Endothelial cell of umbilical vein (primary cell): Measurements from ENCODE around the gene SCYGR1. TPM values are rescaled to one million over a fixed set of nuclear protein-coding genes. Genes with fewer than 3 reads are reported as not detected.

Experiments
- BruUV-seq: library from RNA; stranded (reverse); fragments of 400-500 nt; replicated peaks from 2 replicates; lab custom pipeline; 2021; lab: Mats Ljungman, UMichigan
- CTCF ChIA-PET: fragments of 300-600, 350-600 bp; sonication (Branson Sonifier 250); formaldehyde crosslinking; loops from one replicate; lab custom pipeline; 2021; ENCODE audit warnings: antibody characterized with exemption, inconsistent platforms; lab: Charles Lee
- POLR2A ChIA-PET: fragments of 300-600, 350-600 bp; sonication (Branson Sonifier 250); formaldehyde crosslinking; loops from one replicate; lab custom pipeline; 2021; ENCODE audit warnings: antibody characterized with exemption, inconsistent platforms; lab: Charles Lee
- DNase-seq: peaks from one replicate; pipeline ENCODE4 v3.0.0-alpha.2; 2011; ENCODE audit warnings: low read depth, low spot score
- FAIRE-seq: peaks from 2 replicates; lab custom pipeline; 2011; peaks lifted over from hg19 to GRCh38; lab: Jason Lieb, UNC
- H2AFZ ChIP-seq: 2 replicates; pipeline ENCODE4 v1.6.0; 2012; ENCODE audit warnings: low read depth, low read length, control low read depth, inconsistent platforms
- H3K27ac ChIP-seq: 2 replicates; pipeline ENCODE4 v1.5.1; 2011; ENCODE audit warnings: low read depth, mild to moderate bottlenecking, control low read depth, low read length, moderate library complexity; ENCODE audit not compliant: insufficient read depth
- H3K27me3 ChIP-seq, 2 experiments: 2 replicates each; pipeline versions ENCODE4 v1.6.0 to v1.6.1; 2011; ENCODE audit warnings: low read length in 2 of 2, mixed read lengths in 1 of 2; ENCODE audit not compliant: control insufficient read depth in 2 of 2, insufficient read depth in 2 of 2
- H3K36me3 ChIP-seq, 2 experiments: 2 replicates in 1 of 2; 3 replicates in 1 of 2; pipeline ENCODE4 v1.5.1; 2011; ENCODE audit warnings: low read length in 2 of 2, mild to moderate bottlenecking in 1 of 2, moderate library complexity in 1 of 2; ENCODE audit not compliant: control insufficient read depth in 2 of 2, insufficient read depth in 2 of 2; ENCODE audit errors: extremely low read depth in 1 of 2
- H3K4me1 ChIP-seq: 3 replicates; pipeline ENCODE4 v1.5.1; 2011; ENCODE audit warnings: mild to moderate bottlenecking, low read length; ENCODE audit not compliant: control insufficient read depth, insufficient read depth; ENCODE audit errors: extremely low read depth
- H3K4me2 ChIP-seq: 2 replicates; pipeline ENCODE4 v1.6.1; 2011; ENCODE audit warnings: low read length, control low read depth, mixed read lengths; ENCODE audit not compliant: insufficient read depth
- H3K4me3 ChIP-seq, 3 experiments: fragments of 200-600 bp in 1 of 3; sonication (generic), shearing (Covaris generic) in 1 of 3; replicated peaks in 1 of 3; 2 replicates each; pipeline ENCODE4 v1.5.1; 2011 to 2016; ENCODE audit warnings: control low read depth in 3 of 3, low read length in 3 of 3, mild to moderate bottlenecking in 2 of 3, inconsistent platforms in 1 of 3, low read depth in 1 of 3, moderate library complexity in 1 of 3; ENCODE audit not compliant: insufficient read depth in 1 of 3
- H3K79me2 ChIP-seq: 2 replicates; pipeline ENCODE4 v1.6.0; 2012; ENCODE audit warnings: low read length, inconsistent platforms; ENCODE audit not compliant: control insufficient read depth, insufficient read depth
- H3K9ac ChIP-seq: replicated peaks from 2 replicates; pipeline ENCODE3; 2011; ENCODE audit warnings: low read length, control low read depth; ENCODE audit not compliant: insufficient read depth; ENCODE audit errors: extremely low read depth
- H3K9me1 ChIP-seq: replicated peaks from 3 replicates; pipeline ENCODE4 v1.6.0; 2011; ENCODE audit warnings: mild to moderate bottlenecking, low read length; ENCODE audit not compliant: control insufficient read depth, insufficient read depth; ENCODE audit errors: extremely low read depth
- H3K9me3 ChIP-seq: replicated peaks from 2 replicates; pipeline ENCODE4 v1.5.1; 2012; ENCODE audit warnings: low read length, inconsistent platforms; ENCODE audit not compliant: control insufficient read depth, insufficient read depth
- H4K20me1 ChIP-seq: replicated peaks from 2 replicates; pipeline ENCODE3; 2011; ENCODE audit warnings: mild to moderate bottlenecking, low read length; ENCODE audit not compliant: control insufficient read depth, insufficient read depth; ENCODE audit errors: extremely low read depth
- EZH2 ChIP-seq: IDR thresholded peaks from 2 replicates; pipeline ENCODE4 v1.6.1; 2012; ENCODE audit warnings: borderline replicate concordance, low read depth, mild to moderate bottlenecking, moderate library complexity, low read length, inconsistent platforms; ENCODE audit not compliant: severe bottlenecking
- GATA2 ChIP-seq: IDR thresholded peaks from 2 replicates; pipeline ENCODE4 v1.7.0; 2011; ENCODE audit warnings: low read depth, mild to moderate bottlenecking, moderate library complexity, mixed read lengths, low read length; ENCODE audit not compliant: insufficient read length, insufficient read depth
- JUN ChIP-seq: IDR thresholded peaks from 2 replicates; pipeline ENCODE4 v1.6.1; 2011; ENCODE audit warnings: borderline replicate concordance, low read depth; ENCODE audit not compliant: insufficient read length, insufficient read depth
- POLR2A ChIP-seq: IDR thresholded peaks from 2 replicates; pipeline ENCODE4 v1.6.1; 2012; ENCODE audit warnings: low read depth, mild to moderate bottlenecking, control low read depth, low read length
- POLR2AphosphoS5 ChIP-seq: IDR thresholded peaks from 2 replicates; pipeline ENCODE4 v1.6.1; 2012; ENCODE audit warnings: low read depth, mild to moderate bottlenecking, control low read depth, low read length, moderate library complexity; ENCODE audit not compliant: insufficient read depth
- dilution Hi-C: fragments of 300-500 bp; cut with MboI; formaldehyde crosslinking; loops from one replicate; pipeline ENCODE4 v1.15.0; 2019; ENCODE audit warnings: low sequenced_read_pairs; ENCODE audit not compliant: extremely low pct_ligation_motif_present
- intact Hi-C: fragments of 100-400 bp; cut with micrococcal nuclease; formaldehyde crosslinking; loops from one replicate; pipeline ENCODE4 v1.10.0; 2022
- polyA plus RNA-seq, 4 experiments: library from polyadenylated mRNA; depleted of rRNA in 3 of 4; stranded (reverse) in 3 of 4; unstranded in 1 of 4; fragments of >200 nt; gene quantifications; 2 replicates each; pipeline versions ENCODE4 v1.2.1 to v1.2.3, GENCODE V29; 2011 to 2012; ENCODE audit warnings: missing spikeins in 1 of 4
- total RNA-seq: library from RNA; stranded (reverse); gene quantifications from 2 replicates; pipeline ENCODE4 v1.2.3, GENCODE V29; 2021
- TF ChIP-seq, protein P1 (sequence below): IDR thresholded peaks from 2 replicates; pipeline ENCODE4 v1.6.1; 2011; ENCODE audit not compliant: insufficient read depth, insufficient read length
- TF ChIP-seq, protein P2 (sequence below), 2 donors: IDR thresholded peaks; 1 replicate in 1 of 2; 2 replicates in 1 of 2; pipeline ENCODE4 v1.5.1; 2011; ENCODE audit warnings: low read length in 2 of 2, mild to moderate bottlenecking in 2 of 2, moderate library complexity in 2 of 2, control low read depth in 1 of 2, inconsistent platforms in 1 of 2, low read depth in 1 of 2; ENCODE audit not compliant: insufficient read depth in 1 of 2; ENCODE audit errors: extremely low read depth in 1 of 2

Gene SCYGR1
- total and polyA plus RNA-seq, 2 donors (not counting 3 experiments of a cell fraction or from before 2014, with no cell fraction given): not detected

DNA sequence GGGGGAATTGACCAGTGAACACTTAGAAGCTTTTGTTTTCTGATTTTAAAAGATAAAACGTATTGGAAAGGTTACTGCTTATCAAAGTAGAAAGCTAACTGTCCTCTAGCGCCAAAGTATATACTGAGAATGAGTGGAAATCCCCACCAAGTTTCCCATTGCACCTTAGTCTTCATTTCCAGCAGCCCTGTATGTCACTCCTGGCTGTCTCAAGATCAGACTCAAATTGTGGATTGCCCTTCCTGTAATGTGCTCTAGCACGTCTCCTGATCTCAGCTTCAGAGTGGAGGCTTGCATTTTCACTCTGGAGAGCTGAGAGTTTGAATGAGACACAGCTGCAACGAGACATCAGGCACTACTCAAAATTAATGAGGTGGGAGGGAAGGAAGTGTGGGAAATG is 36.1 kb downstream of the SCYGR1 start:
- Histone ChIP-seq H3K79me2 (no peaks in the 10 kb centered on the region), H3K4me1 (no peaks in the 10 kb centered on the region), H2AFZ (no peak overlapping the region), H3K27me3 (no peaks in the 10 kb centered on the region), H3K9me3 (no peaks in the 10 kb centered on the region), H3K27ac (no peak overlapping the region), H3K4me3 (no peak overlapping the region), H3K36me3 (peaks cover 5 to 9% of the 10 kb centered on the region in 2 experiments), H4K20me1 (no peaks in the 10 kb centered on the region), H3K9me1 (no peaks in the 10 kb centered on the region), H3K9ac (no peak overlapping the region), H3K4me2 (no peak overlapping the region)
- TF ChIP-seq, protein P1, sequence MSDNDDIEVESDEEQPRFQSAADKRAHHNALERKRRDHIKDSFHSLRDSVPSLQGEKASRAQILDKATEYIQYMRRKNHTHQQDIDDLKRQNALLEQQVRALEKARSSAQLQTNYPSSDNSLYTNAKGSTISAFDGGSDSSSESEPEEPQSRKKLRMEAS: no peak
- TF ChIP-seq EZH2: no peak
- no peak for TF ChIP-seq POLR2AphosphoS5
- TF ChIP-seq, protein P2, sequence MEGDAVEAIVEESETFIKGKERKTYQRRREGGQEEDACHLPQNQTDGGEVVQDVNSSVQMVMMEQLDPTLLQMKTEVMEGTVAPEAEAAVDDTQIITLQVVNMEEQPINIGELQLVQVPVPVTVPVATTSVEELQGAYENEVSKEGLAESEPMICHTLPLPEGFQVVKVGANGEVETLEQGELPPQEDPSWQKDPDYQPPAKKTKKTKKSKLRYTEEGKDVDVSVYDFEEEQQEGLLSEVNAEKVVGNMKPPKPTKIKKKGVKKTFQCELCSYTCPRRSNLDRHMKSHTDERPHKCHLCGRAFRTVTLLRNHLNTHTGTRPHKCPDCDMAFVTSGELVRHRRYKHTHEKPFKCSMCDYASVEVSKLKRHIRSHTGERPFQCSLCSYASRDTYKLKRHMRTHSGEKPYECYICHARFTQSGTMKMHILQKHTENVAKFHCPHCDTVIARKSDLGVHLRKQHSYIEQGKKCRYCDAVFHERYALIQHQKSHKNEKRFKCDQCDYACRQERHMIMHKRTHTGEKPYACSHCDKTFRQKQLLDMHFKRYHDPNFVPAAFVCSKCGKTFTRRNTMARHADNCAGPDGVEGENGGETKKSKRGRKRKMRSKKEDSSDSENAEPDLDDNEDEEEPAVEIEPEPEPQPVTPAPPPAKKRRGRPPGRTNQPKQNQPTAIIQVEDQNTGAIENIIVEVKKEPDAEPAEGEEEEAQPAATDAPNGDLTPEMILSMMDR (IDR thresholded peaks at IDR 0.05; ENCODE audit: extremely low read depth in 1 of 2, insufficient read depth in 1 of 2, low read depth in 1 of 2, low read length in 2 of 2): no peak
- TF ChIP-seq JUN: no peak
- TF ChIP-seq GATA2: no peak
- no peak for TF ChIP-seq POLR2A
- no peak for DNase-seq
- no TSS peak for BruUV-seq
- intact Hi-C loops: no loop called here
- dilution Hi-C loops: no loop called here
- no peak for FAIRE-seq
- ChIA-PET POLR2A (no interaction called here), CTCF (no interaction called here)
